ENCODE data around the gene OR10G7. TPM values are rescaled to one million over a fixed set of nuclear protein-coding genes. Genes with fewer than 3 reads are reported as not detected.

OR10G7 gene, protein sequence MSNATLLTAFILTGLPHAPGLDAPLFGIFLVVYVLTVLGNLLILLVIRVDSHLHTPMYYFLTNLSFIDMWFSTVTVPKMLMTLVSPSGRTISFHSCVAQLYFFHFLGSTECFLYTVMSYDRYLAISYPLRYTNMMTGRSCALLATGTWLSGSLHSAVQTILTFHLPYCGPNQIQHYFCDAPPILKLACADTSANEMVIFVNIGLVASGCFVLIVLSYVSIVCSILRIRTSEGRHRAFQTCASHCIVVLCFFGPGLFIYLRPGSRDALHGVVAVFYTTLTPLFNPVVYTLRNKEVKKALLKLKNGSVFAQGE
- not detected for total RNA-seq

GRCh38 chr11:124041254-124041653 lies at the start of gene OR10G7:
Gene OR10G7, minus strand, starts transcription at chr11:124041325. Its CDS starts 2,324 bp downstream, at chr11:124039001.

DNA sequence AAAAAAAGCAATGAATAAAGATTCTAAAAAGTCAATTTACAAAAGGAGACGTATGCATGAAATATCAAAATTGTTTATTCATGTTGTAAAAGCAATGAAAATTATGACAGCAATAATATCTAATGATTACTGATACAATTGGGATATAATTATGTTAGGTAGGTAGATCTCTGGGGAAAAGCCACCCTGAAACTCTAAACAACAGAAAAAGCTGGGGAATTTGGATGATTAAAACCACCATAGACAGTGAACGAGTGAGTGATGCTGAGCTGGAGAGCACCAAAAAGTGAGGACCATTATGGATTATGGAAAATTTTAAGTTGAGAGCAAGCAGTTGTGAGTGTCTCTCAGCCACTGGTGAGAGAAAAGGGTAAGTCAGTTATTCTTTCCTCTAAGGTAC lies 14.6 kb downstream of the OR10G7 start, which contains the start of gene OR10G8:
TSS of gene OR10G8 (plus strand) at position 301 of the 400 bp plus-strand sequence. CDS start 2,825 bp downstream, outside the sequence.

DNA sequence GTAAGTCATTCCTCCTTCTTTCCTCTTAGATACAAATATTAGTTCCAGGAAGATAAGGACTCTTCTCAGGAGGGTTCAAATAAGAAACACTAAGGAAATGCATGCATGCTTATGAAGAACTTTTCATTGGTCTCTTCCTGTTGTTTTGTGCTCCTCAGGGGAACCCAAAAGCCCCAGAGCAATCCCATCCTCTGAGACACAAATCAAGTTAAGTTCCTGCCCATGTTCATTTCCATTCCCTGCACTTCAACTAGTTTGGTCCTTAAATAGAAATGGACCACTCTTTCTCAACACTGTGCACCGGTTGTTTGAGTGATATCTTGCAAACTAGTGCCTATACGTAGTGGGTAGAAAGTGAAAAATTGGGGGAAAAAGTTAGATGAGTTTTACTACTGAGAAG lies 28.4 kb downstream of the OR10G7 start, which contains the start of gene OR10G4:
TSS of gene OR10G4 (plus strand) at position 301 of the 400 bp plus-strand sequence. CDS start 2,578 bp downstream, outside the sequence.

DNA sequence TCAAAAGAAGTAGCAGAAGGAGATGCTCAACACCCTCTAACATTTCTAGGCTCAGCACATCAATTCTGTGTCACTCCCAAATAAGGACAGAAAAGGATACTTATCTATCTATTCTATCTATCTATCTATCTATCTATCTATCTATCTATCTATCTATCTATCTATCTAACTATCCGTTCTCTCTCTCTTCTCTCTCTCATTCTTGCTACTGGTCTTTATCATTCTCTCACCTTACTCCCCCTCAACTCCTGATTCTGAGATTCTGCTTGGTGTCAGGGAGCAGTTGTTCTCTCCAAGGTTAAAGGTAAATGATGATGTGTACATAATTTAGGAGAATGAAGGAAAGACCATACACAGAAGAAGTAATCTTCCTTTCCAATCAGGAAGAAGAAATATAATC lies 46.0 kb downstream of the OR10G7 start, which contains the start of gene OR10G6:
TSS of gene OR10G6 (minus strand) at position 43 of the 400 bp plus-strand sequence. CDS start at position 43, 0 bp downstream.

Other genes starting within 250 kb of the OR10G7 start
- gene OR6M1, start 235.0 kb downstream of the OR10G7 start, total RNA-seq = not detected
- gene TMEM225, start 155.7 kb downstream of the OR10G7 start, total RNA-seq = not detected
- not detected for gene OR8D4, start 139.2 kb downstream of the OR10G7 start, total RNA-seq
- not detected for gene OR4D5, start 101.7 kb downstream of the OR10G7 start, total RNA-seq
- gene OR6T1, start 97.5 kb downstream of the OR10G7 start, total RNA-seq = not detected
- not detected for gene OR10S1, start 63.5 kb downstream of the OR10G7 start, total RNA-seq
- gene OR10G6, start 46.2 kb downstream of the OR10G7 start, total RNA-seq = not detected
- not detected for gene OR10G4, start 28.3 kb downstream of the OR10G7 start, total RNA-seq
- gene OR10G9, start 18.3 kb downstream of the OR10G7 start, total RNA-seq = not detected
- not detected for gene OR10G8, start 14.5 kb downstream of the OR10G7 start, total RNA-seq
- 1 to 10 TPM; 6.5 to 6.8 TPM for gene VWA5A, start 74.1 kb upstream of the OR10G7 start, total RNA-seq
- gene OR10D3, start 142.0 kb upstream of the OR10G7 start, total RNA-seq = not detected
- not detected for gene OR8G1, start 199.8 kb upstream of the OR10G7 start, total RNA-seq
- not detected for gene OR8G5, start 215.1 kb upstream of the OR10G7 start, total RNA-seq